HEK293 (cell line): Measurements from ENCODE around the gene LRIF1.

Experiments used
- BCL11A ChIP-seq: fragments of 450-650 bp; formaldehyde crosslinking; IDR thresholded peaks from 2 replicates; pipeline ENCODE4 v1.5.1; 2016; ENCODE audit warnings: low read depth, missing biosample characterization, missing genetic modification characterization
- GLI4 ChIP-seq: fragments of 450-650 bp; formaldehyde crosslinking; IDR thresholded peaks from 2 replicates; pipeline ENCODE4 v1.5.1; 2016; ENCODE audit warnings: missing biosample characterization, missing genetic modification characterization
- ZNF274 ChIP-seq, 2 experiments: fragments of 200-500 bp in 1 of 2; fragments of 450-650 bp in 1 of 2; sonication (Bioruptor generic) in 1 of 2; formaldehyde crosslinking in 1 of 2; IDR thresholded peaks; 2 replicates each; pipeline versions ENCODE4 v1.5.1 to v1.6.1; 2014 to 2016; ENCODE audit warnings: borderline replicate concordance in 1 of 2, inconsistent platforms in 1 of 2, low read length in 1 of 2, missing biosample characterization in 1 of 2, missing genetic modification characterization in 1 of 2
- ZNF791 ChIP-seq: fragments of 450-650 bp; formaldehyde crosslinking; IDR thresholded peaks from 2 replicates; pipeline ENCODE4 v1.5.1; 2016; ENCODE audit warnings: missing biosample characterization, missing genetic modification characterization
- TF ChIP-seq, protein P1 (sequence below): fragments of 450-650 bp; formaldehyde crosslinking; IDR thresholded peaks from 2 replicates; pipeline ENCODE4 v1.5.1; 2016; ENCODE audit warnings: missing biosample characterization, missing genetic modification characterization

DNA sequence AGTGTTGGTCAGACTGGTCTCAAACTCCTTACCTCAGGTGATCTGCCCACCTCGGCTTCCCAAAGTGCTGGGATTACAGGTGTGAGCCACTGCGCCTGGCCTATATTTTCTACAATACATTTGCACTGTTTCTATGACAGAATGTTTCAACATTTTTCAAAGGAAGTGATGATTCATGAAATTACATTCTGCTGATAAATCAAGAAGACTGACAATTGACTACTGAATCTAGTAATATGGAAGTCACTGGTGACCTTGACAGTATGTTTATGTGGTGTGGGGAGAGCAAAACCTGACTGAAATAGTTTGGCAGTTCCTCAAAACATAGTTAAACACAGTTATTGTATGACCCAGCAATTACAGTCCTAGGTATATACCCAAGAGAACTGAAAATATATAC lies 18.1 kb downstream of the LRIF1 start:
- TF ChIP-seq GLI4: no peak
- no peak for TF ChIP-seq ZNF791 (tag by site-specific recombination)
- TF ChIP-seq, protein P1, sequence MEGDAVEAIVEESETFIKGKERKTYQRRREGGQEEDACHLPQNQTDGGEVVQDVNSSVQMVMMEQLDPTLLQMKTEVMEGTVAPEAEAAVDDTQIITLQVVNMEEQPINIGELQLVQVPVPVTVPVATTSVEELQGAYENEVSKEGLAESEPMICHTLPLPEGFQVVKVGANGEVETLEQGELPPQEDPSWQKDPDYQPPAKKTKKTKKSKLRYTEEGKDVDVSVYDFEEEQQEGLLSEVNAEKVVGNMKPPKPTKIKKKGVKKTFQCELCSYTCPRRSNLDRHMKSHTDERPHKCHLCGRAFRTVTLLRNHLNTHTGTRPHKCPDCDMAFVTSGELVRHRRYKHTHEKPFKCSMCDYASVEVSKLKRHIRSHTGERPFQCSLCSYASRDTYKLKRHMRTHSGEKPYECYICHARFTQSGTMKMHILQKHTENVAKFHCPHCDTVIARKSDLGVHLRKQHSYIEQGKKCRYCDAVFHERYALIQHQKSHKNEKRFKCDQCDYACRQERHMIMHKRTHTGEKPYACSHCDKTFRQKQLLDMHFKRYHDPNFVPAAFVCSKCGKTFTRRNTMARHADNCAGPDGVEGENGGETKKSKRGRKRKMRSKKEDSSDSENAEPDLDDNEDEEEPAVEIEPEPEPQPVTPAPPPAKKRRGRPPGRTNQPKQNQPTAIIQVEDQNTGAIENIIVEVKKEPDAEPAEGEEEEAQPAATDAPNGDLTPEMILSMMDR (tag by site-specific recombination): no peak
- TF ChIP-seq ZNF274 (IDR thresholded peaks at IDR 0.05; ENCODE audit: low read length): no peak
- no peak for TF ChIP-seq ZNF274 (tag by site-specific recombination; IDR thresholded peaks at IDR 0.05; ENCODE audit: borderline replicate concordance)
- no peak for TF ChIP-seq BCL11A (tag by site-specific recombination)
